Hematopoietic multipotent progenitor cell treated with erythropoietin and hydrocortisone succinate and interleukin-3 and kit ligand, for 8 days (in vitro differentiated cells): ENCODE results near the gene NFIA.
A peak's percentile ranks its signal among the peaks of the same experiment; 100 is the strongest.

ENCODE experiments used
- DNase-seq: peaks from one replicate; pipeline ENCODE4 v3.0.0-alpha.2; 2015

NFIA gene

DNA sequence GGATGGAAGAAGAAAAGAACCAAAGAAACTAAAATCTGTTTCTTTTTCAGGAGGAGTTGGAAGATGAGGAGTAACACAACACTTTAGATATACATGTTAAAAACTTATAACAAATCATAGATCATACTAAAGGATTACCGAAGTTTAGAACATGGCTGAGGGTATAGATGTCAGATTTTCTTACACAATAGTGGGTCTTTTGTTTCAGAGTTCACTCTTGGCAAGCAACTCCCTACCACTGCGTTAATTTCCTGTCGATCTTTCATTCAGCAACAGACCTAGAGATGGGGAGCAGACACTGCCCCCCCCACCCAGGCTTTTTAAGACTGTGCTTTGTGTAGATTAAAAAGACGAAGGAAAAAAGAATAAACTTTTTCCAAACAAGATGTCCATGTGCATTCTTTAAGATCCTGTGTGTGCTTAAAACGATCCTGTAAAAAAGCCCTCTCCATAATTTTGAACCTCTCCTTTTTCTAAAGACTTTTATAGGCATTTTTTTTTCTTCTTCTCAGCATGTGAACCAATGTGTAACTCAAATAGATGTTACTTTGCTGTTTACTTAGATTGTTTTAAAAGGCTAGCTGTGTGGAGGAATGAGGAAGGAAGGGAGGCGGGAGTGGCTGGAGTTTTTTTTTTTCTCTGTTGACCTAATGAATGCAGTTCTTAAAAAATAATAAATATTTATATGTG, 50.4 kb downstream of the NFIA start:
- peak; percentile 1 for DNase-seq

DNA sequence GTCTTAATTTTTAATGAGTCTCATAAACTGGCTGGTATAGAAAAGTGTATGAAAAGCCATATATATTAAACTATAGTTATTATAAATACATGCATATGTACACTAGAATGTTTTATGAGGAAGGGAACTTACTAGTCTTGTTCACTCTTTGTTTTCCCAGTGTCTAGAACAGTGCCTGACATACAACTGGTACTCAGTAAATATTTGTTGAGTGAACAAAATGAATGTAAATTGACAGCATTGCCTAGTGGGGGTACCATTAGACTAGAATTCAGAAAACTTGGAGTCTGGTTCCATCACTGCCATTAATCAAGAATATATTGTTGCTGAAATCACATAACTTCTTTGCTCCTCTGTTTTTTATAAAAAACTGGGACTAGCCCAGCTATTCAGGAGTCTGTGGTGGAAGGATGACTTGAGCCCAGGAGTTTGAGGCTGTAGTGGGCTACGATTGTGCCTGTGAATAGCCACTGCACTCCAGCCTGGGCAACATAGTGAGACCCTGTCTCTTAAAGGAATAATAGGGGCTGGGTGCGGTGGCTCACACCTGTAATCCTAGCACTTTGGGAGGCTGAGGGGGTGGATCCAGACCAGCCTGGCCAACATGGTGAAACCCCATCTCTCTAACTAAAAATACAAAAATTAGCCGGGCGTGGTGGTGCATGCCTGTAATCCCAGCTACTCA, 51.1 kb downstream of the NFIA start:
- DNase-seq: peak; percentile 1

DNA sequence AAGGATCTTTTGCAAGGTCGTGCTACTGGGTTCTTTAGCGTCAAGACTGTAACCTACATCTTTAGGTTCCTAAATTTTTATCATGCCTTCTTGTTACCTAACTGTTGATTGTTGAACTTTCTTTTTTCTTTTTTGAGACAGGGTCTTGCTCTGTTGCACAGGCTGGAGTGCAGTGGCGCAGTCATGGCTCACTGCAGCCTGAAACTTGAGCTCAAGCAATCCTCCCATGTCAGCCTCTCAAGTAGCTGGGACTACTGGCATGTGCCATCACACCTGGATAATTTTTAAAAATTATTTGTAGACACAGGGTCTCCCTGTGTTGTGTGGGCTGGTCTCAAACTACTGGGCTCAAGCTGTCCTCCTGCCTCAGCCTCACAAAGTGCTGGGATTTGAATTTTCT, 52.9 kb downstream of the NFIA start:
- no peak for DNase-seq

DNA sequence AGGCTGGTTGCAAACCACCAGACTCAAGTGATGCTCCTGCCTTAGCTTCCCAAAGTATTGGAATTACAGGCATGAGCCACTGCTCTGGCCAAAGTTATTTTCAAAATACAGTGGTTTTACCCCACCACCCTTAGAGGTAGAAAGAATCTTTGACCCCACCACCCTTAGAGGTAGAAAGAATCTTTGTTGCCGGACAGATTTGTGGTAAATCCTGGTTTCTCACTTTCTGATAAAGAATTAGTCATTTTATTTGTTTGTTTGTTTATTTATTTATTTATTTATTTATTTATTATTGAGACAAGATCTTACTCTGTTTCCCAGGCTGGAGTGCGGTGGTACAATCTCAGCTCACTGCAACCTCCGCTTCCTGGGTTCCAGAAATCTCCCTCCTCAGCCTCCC, 55.9 kb downstream of the NFIA start:
- no peak for DNase-seq

DNA sequence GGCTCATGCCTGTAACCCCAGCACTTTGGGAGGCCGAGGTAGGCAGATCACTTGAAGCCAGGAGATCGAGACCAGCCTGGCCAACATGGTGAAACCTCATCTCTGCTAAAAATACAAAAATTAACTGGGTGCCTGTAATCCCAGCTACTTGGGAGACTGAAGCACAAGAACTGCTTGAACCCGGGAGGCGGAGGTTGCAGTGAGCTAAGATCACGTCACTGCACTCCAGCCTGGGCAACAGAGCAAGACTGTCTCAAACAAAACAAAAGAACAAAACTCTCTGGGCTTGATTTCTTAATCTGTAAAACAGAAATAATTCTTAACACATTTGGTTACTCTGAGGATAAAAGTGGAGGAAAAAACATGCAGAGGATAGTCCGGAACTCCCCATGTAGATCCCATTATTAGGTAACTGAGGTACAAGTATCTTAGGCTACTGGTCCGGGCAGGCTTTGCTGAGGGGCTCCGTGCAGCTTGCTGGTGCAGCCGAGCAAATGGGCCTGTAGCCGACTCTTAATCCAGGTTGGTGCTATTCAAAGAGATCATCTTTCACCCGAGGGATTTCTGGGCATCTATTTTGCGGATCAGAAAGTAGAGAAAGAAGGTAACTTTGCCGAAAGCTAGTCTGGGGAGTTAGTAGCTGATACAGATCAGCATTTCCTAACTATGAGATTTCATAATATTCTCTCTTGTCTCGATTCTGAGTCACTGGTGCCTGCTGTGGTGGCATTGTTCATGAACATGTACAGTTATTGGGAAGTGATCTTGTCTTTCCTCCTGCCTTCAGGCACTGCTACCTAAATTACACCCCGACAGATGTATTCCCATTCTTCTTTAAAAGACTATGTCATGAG, 56.8 kb downstream of the NFIA start:
- peak; percentile 60 for DNase-seq

DNA sequence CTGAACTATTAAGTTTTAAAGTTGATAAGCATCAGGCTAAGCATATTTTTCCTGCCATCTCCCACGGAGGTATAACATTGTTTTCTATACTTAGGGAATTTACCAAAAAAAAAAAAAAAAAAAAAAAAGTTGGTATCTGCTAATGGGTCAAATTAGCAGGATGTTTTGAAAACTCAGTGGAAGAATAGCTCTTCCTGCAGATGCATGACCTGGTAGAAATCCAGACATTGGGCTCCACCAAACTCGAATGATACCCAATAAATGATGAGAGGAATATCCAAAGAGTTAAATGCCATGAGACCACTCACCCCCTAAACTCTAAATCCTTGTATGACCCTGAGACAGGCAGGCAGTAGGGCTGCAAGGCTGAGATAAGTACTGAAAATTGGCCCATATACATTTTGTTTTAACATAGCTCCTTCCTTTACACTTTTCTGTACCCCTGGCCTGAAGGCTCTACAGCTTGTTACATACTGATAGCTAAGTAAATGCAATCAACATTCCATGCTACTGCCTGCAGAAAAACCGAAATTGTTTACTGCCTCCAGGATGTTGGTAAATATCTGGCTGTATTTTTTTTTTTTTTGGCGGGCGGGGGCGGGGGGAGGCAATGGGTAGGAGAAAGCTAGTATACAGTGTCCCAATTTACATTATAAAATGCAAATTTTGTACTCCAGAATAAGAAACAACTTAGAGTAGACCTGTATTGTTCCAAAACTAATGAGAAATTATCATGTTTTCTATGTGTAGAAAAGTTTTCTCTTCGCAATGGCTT, 57.6 kb downstream of the NFIA start:
- DNase-seq: peak; percentile 79

DNA sequence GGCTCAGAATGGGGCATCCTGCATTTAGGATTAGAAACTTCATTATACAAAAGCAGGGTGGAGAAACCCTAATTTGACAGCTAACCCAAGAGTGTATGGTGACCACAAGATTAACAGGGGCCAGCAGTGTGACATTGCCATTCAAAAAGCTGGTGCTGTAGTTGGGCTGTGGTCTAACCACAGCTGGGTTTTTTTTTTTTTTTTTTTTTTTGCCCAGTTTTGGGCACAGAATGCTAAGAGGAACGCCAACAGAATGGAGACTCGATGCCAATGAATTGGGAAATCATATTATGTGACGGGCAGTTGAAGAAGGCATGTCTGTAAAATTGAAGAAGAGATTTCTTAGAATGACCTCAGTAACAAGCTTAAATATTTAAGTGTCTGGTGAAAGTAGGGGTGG, 58.4 kb downstream of the NFIA start:
- DNase-seq: peak; percentile 83

DNA sequence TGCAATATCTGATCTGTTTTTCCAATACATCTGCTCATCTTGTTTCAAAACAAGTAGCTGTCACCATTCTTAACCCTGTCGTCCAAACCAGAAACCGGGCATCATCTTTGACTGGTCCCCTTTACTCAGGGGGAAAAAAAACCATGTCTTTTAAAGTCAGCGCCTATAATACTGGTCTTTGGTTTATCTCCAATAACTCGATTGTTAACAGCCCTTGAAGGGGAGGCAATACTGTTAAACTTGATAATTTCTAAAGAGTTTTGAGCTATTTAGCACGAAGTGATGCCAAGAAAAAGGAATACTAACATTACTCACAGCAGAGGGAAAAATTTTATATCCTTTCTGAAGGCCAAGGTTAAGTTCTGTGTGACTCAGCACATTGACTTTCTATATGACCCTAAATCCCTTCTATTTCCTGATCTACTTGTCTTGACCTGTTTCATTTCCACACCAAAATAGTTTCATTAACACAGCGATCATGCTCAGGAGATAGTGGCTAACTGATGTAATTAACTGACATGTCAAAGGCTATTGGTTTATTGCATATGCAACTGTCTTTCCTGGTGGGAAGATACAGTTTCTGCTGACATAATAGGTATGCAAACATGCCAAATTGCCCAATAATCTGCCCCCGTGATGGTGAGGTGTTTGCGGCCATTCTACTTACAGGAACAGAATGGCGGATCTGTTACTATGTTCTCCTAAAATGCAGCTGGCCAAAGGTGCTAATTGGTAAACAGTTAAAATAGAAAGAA, 59.1 kb downstream of the NFIA start:
- no peak for DNase-seq

DNA sequence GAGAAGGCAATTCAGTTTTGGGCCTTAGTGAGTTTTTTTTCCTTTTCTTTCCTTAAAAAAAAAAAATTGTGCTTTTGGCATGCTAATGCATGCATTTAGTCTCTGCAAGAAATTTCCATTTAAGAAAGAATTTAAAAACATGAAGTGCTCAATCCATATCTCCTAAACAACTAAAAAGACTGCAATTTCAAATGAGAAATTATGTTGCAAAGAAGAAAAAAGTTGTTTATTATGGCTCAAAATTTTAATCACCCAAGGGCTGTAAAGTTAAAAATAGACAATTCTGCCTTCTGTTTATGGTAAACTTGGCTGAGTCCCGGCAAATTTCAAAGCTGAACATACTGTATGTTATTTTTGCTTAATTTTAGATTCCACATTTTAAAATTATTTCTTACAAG, 59.7 kb downstream of the NFIA start:
- no peak for DNase-seq

DNA sequence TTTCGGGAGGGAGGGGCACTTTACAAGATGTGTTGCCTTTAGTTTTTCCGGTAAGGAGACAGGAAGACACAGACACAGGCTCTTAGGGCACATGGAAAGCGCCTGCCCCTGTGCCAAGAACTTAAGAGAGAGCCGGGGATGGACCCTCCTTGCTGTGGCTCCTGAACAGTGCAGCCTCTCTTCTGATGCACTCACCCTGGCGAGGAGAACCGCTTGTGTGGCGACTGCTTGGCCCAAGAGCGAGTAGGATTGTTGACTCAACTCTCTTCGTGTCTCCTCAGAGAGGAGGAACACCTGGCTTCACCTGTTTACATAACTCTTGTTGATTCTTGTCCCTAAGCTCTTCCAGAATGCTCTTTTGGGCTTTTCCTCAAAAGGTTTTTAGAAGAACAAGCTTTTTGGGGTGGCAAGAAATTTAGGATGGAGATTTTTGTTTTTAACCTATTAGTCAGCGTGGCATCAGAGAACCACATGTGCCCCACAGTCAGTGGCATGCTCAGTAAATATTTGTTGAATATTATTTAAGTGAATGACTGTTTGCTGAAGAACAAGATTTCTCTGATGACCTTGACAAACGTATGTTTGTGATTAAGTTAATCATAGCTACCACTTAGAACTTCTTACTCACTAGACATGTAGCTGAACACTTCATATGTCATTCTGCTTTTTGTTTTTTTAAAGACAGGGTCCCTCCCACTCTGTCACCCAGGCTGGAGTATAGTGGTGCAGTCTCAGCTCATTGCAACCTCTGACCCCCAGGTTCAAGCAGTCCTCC, 60.6 kb downstream of the NFIA start:
- no peak for DNase-seq

DNA sequence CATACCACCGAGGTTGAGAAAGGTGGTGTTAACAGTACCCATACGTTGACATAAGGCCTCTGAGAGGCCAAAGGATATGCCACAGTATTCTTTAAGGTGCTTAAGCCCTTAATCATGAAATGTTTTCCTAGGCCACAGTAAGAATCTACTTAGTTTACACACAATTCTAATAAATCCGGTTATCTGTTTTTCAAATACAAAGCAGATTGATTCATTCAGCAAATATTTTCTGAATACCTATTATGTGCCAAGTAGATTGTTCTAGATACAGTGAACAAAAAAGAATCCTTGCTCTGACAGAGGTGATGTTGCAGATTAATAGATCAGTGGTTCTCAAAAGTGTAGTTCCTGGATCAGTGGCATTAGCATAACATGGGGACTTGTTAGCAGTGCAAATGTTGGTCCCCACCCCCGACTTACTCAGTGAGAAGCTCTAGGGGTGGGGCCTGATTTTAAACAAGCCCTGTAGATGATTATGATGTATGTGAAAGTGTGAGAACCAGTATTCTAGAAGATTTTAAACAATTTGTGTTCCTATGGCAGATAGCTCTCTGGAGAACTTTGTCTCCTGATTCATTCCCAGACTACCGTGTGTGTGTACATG, 61.6 kb downstream of the NFIA start:
- DNase-seq: peak; percentile 69

DNA sequence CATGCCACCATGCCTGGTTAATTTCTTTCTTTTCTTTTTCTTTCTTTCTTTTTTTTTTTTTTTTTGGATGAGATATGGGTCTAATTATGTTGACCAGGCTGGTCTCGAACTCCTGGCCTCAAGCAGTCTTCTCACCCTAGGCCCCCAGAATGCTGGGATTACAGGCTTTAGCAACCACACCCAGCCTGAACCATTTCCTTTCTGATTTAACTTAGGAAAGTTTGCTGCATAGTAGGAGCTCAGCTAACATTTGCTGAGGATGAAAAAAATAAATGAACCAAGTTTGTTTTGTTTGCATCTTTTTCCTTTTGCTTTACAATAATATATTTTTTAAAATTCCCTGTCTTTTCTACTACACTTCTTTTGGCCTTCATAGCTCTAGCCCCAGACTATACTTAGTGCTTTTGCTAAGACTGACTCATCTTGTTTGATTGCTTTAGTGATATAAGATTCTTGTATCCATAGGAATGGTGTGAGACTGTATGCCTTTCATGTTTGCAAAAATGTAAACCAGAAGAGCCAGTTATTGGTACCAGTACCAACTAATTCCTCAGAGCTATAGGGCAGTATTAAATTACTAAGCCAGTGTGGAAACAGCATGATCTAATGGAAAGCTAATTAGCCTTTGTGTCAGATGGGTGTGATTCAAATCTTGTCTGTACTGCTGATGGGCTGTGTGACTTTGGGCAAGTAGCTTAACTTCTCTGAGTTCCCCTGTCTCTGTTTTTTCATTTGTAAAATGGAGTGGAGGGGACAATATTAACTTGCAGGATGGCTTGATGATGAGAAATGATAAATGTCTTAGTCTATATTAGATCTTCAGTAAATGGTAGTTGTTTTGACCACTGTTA, 66.9 kb downstream of the NFIA start:
- DNase-seq: no peak

DNA sequence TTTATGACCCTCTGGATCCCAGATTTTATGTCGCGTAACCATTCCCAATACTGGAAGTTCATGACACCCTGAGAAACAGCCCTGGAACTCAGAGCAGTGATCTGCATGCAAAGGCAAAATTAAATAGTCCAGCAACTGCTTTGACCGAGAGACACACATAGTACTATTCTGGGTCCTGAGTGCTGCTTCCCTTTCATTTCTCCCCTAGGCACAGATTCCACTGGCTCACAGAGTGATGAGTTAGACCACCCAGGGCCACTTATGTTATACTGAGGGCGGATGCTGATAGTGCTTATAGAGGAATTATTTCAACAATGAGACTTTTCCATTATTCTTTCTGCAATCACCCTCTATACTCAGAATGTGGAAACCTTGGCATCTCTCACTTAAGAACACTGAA, 69.2 kb downstream of the NFIA start:
- DNase-seq: no peak

DNA sequence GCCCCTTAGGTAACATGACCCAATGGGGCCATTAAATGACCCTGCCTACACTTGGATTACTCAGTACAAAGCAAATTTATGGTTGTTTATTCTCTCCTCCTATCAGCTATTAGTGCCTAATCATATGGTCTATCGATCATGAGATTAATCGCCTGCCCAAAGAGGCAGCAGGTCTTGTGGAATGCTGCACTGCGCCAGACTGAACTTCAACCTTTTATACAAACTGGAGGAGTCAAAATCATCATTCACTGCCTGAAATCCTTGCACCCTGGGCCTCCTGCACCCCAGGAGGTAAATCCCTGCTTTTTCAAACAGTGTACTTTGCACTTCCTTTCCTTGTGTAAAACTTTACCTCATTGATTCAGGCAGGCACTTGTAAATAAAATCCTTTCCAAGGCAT, 69.7 kb downstream of the NFIA start:
- no peak for DNase-seq

DNA sequence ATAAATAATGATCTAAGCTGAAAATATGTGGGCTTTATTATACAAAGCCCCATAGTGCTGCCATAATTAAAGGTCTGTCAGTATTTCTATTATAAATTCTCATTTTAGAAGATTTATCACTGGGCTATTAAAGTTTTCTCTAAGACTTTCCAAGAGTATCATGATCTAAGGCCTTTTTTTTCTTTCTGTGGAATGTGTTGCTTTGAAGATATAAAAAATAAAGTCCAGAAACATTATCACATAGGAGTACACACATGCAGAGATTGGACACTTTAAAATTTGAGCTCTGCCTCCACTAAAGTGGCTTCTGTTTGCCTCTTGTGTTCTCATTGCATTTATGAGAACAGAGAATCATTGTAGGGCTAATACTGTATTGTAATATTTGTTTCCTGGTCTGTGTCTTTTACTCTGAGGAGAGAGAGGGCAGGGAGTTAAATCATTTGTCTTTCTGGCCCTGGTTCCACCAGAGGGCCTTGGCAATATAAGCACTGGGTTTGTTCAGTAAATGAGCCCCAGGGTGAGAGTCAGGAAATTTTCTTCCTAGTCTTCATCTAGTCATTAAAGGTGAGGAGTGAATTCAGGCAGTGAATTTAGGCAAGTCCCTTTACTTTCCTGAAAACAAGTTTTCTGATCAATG, 70.2 kb downstream of the NFIA start:
- no peak for DNase-seq

DNA sequence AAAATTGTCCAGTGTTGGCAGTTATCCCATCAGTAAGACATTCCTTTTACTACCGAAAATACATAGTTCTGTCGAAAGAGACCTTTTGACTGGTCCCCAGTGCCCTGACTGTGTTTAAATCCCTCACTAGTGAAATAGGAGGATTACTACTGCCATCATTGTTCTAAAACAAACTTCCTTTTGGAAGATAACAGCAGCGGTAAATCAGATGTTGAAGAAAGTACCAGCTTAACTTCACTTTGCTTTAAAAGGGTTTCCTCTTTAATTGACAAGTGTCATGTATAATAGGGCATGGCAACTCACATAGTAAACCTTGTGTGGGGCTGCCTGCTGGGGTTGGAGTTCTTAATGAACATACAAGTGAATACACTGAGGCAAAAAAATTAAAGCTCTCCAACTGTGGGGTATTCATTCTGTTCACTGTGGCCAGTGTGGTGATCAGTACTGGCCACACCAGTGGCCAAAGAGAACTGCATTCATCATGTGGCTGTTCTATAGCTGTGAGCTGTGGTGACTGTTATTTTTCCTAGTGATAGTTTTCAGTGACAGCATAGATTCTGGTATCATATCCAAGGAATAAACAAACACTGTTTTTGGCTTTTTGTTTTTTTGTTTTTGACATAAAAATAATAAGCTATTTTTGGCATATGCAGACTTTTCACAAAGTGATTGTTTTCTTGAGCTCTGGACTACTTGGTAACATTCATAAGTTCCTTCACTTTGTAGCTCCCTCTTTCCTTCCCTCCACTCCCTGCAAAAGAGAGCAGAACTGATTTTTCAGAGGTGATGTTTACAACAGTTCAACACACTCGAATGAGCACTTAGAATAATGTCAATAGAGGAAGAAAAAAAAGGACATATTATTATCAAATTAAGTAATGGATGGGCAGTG, 74.5 kb downstream of the NFIA start:
- DNase-seq: no peak

DNA sequence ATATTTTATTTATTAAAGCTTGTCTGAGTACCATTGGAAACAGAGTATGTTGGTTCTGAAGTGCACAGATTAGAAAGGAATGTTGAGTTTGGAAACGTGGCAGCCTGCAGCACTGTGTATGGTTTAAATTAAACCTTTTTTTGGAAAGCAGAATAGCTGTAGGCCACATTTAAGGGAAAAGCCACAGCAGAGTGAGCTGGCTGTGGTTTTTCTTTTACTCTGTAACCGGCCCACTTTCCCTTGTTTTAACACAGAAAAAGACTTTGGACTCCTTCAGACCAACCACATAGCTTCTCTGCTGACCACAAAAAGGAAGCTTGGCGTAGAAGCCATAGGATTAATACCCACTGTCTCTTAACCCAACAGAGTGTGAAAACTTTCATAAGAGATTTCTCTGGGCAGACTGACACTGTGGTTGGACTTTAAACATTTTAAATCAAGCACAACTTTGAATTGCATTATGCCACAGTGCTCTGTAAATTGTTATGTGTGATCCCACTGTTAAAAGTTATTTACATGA, 75.2 kb downstream of the NFIA start:
- DNase-seq: no peak

DNA sequence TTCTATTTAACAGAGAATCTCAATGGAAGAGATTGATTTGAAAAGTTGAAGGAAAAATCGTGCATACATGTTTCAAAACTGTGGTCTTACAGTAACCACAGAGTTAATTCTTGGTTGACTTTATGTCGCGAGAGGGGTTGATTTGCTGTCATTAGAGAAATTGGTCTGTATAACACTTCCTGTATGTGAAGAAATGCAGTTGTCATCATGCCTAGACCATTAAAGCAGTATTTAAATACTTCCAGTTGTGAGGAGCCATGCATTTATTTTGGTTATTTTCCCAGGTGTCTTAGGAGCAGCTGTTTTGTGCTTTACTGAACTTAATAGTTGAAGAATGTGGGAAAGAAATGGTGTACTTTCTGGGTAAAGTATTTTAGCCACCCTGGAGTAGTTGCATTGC, 76.2 kb downstream of the NFIA start:
- DNase-seq: no peak
